ENCODE measurements around the gene ACTL6B. TPM values are rescaled to one million over a fixed set of nuclear protein-coding genes. Genes with fewer than 3 reads are reported as not detected.

ACTL6B gene
- total and polyA plus RNA-seq, 2 experiments from 2014 or later = not detected

- peak overlapping the region; percentile 94 for H3K4me3 ChIP-seq
- no peak overlapping the region for H2AFZ ChIP-seq
- H3K27me3 ChIP-seq = no peaks in the 10 kb centered on the region
- DNase-seq (ENCODE audit: low spot score) = no peak
- WGBS (ENCODE audit: low lambda C conversion rate, missing lambda C conversion rate) = 66% methylated on average over 6 of the region's 6 CpGs
- H4K20me1 ChIP-seq (ENCODE audit: insufficient read depth, poor library complexity, severe bottlenecking) = peaks cover 59% of the 10 kb centered on the region
- no peak for TF ChIP-seq EZH2phosphoT487 (IDR thresholded peaks at IDR 0.05; ENCODE audit: low read depth, severe bottlenecking, unreplicated experiment)
- TF ChIP-seq EZH2 (IDR thresholded peaks at IDR 0.05; ENCODE audit: borderline replicate concordance) = no peak
- no peak for TF ChIP-seq CTCF (IDR thresholded peaks at IDR 0.05; ENCODE audit: poor library complexity)
- no peaks in the 10 kb centered on the region for H3K36me3 ChIP-seq (replicated peaks; ENCODE audit: insufficient read depth, low read depth)
- peaks cover 61% of the 10 kb centered on the region for H3K79me2 ChIP-seq
- H3K9me3 ChIP-seq (ENCODE audit: low read depth) = no peaks in the 10 kb centered on the region
- peaks cover 20% of the 10 kb centered on the region for H3K4me1 ChIP-seq (ENCODE audit: insufficient read depth)
- H3K9me2 ChIP-seq (replicated peaks; ENCODE audit: insufficient read depth) = no peaks in the 10 kb centered on the region
- H3K4me2 ChIP-seq = peak overlapping the region; percentile 95
- no peak overlapping the region for H3K27ac ChIP-seq
These were observed 36.3 kb upstream of the ACTL6B start for GRCh38 chr7:100692578-100692961.

- TF ChIP-seq CTCF (IDR thresholded peaks at IDR 0.05; ENCODE audit: poor library complexity) (peak; percentile 96), EZH2phosphoT487 (IDR thresholded peaks at IDR 0.05; ENCODE audit: low read depth, severe bottlenecking, unreplicated experiment) (no peak)
- Histone ChIP-seq H4K20me1 (ENCODE audit: insufficient read depth, poor library complexity, severe bottlenecking) (peaks cover 64% of the 10 kb centered on the region), H3K4me2 (peak overlapping the region; percentile 95), H2AFZ (no peak overlapping the region), H3K4me3 (no peak overlapping the region), H3K4me1 (ENCODE audit: insufficient read depth) (peaks cover 20% of the 10 kb centered on the region), H3K27ac (no peak overlapping the region), H3K9me3 (ENCODE audit: low read depth) (no peaks in the 10 kb centered on the region), H3K79me2 (peaks cover 66% of the 10 kb centered on the region), H3K36me3 (replicated peaks; ENCODE audit: insufficient read depth, low read depth) (no peaks in the 10 kb centered on the region), H3K27me3 (no peaks in the 10 kb centered on the region), H3K9me2 (replicated peaks; ENCODE audit: insufficient read depth) (no peaks in the 10 kb centered on the region)
- 31% methylated on average over 28 of the region's 28 CpGs for WGBS (ENCODE audit: low lambda C conversion rate, missing lambda C conversion rate)
- DNase-seq (ENCODE audit: low spot score) = peak; percentile 89
These were observed 35.7 kb upstream of the ACTL6B start for GRCh38 chr7:100691676-100692577.

GRCh38 chr7:100689230-100690135, 33.2 kb upstream of the ACTL6B start:
- no peak overlapping the region for H2AFZ ChIP-seq
- no peaks in the 10 kb centered on the region for H3K9me2 ChIP-seq (replicated peaks; ENCODE audit: insufficient read depth)
- peaks cover 66% of the 10 kb centered on the region for H3K79me2 ChIP-seq
- no peaks in the 10 kb centered on the region for H3K9me3 ChIP-seq (ENCODE audit: low read depth)
- H3K4me3 ChIP-seq = no peak overlapping the region
- H3K36me3 ChIP-seq (replicated peaks; ENCODE audit: insufficient read depth, low read depth) = no peaks in the 10 kb centered on the region
- peaks cover 64% of the 10 kb centered on the region for H4K20me1 ChIP-seq (ENCODE audit: insufficient read depth, poor library complexity, severe bottlenecking)
- 95% methylated on average over 17 of the region's 18 CpGs for WGBS (ENCODE audit: low lambda C conversion rate, missing lambda C conversion rate)
- no peak overlapping the region for H3K4me2 ChIP-seq
- H3K27me3 ChIP-seq = no peaks in the 10 kb centered on the region
- no peak overlapping the region for H3K27ac ChIP-seq
- TF ChIP-seq CTCF (IDR thresholded peaks at IDR 0.05; ENCODE audit: poor library complexity) = no peak
- no peak for TF ChIP-seq EZH2phosphoT487 (IDR thresholded peaks at IDR 0.05; ENCODE audit: low read depth, severe bottlenecking, unreplicated experiment)
- TF ChIP-seq EZH2 (IDR thresholded peaks at IDR 0.05; ENCODE audit: borderline replicate concordance) = no peak
- DNase-seq (ENCODE audit: low spot score) = no peak
- peaks cover 15% of the 10 kb centered on the region for H3K4me1 ChIP-seq (ENCODE audit: insufficient read depth)

All from hepatocyte (in vitro differentiated cells).